Measurements from ENCODE around the gene ASIC3. TPM values are rescaled to one million over a fixed set of nuclear protein-coding genes. Genes with fewer than 3 reads are reported as not detected.

The ASIC3 gene
- total RNA-seq, 1 experiment from 2014 or later: 1.1 TPM

DNA sequence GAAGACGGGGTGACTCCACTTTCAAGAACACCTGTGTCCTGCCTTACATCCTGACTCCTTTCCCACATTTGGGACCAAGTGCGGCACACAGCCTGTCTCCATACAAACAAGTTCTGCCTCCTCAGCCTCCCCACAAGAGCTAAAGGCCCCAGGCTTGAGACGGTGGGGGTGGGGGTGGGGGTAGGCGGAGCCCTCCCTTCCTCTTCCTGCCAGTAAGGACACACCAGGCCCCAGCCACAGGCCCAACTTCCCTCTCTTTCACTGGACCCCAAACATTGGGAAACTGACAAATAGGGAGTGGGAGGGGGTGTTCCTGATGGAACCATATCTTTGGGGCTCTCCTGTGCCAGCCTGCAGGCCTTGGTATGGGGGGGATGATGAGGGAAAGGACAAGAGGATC, 4.8 kb downstream of the ASIC3 start:
- ChIA-PET POLR2A (no interaction called here), CTCF (no interaction called here)
- DNase-seq: no peak
- intact Hi-C loops (cut with micrococcal nuclease; ENCODE audit: unreplicated experiment): no loop called here
- Mint-ChIP-seq H3K4me3 (ENCODE audit: unreplicated experiment) (no peak overlapping the region), H3K4me1 (ENCODE audit: low read depth, unreplicated experiment) (peaks cover 11% of the 10 kb centered on the region), H3K27ac (ENCODE audit: unreplicated experiment) (no peak overlapping the region), H3K9me3 (ENCODE audit: unreplicated experiment) (no peaks in the 10 kb centered on the region), H3K27me3 (ENCODE audit: insufficient read depth, unreplicated experiment) (peaks cover 4% of the 10 kb centered on the region), H3K36me3 (ENCODE audit: insufficient read depth, unreplicated experiment) (no peaks in the 10 kb centered on the region)
- H3K36me3 ChIP-seq (ENCODE audit: control insufficient read depth, insufficient read depth, low read length): no peaks in the 10 kb centered on the region; the same call in 1 of the 2 replicates
- H3K27me3 ChIP-seq (replicated peaks; ENCODE audit: control insufficient read depth, insufficient read depth, low read length): no peaks in the 10 kb centered on the region
- no peaks in the 10 kb centered on the region for H3K9me3 ChIP-seq
- H3K4me1 ChIP-seq: 0 out of 2 replicates have a peak, but pooled peaks cover 8% of the 10 kb centered on the region
- no peak overlapping the region for H3K4me3 ChIP-seq (ENCODE audit: low read depth, low read length)
- TF ChIP-seq, protein P1, sequence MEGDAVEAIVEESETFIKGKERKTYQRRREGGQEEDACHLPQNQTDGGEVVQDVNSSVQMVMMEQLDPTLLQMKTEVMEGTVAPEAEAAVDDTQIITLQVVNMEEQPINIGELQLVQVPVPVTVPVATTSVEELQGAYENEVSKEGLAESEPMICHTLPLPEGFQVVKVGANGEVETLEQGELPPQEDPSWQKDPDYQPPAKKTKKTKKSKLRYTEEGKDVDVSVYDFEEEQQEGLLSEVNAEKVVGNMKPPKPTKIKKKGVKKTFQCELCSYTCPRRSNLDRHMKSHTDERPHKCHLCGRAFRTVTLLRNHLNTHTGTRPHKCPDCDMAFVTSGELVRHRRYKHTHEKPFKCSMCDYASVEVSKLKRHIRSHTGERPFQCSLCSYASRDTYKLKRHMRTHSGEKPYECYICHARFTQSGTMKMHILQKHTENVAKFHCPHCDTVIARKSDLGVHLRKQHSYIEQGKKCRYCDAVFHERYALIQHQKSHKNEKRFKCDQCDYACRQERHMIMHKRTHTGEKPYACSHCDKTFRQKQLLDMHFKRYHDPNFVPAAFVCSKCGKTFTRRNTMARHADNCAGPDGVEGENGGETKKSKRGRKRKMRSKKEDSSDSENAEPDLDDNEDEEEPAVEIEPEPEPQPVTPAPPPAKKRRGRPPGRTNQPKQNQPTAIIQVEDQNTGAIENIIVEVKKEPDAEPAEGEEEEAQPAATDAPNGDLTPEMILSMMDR (IDR thresholded peaks at IDR 0.05; ENCODE audit: insufficient read depth in 1 of 2, low read depth in 1 of 2, low read length in 1 of 2, severe bottlenecking in 1 of 2, unreplicated experiment in 1 of 2): no peak
- BruUV-seq (replicated peaks): no TSS peak

- Mint-ChIP-seq H3K27ac (ENCODE audit: unreplicated experiment) (no peak overlapping the region), H3K9me3 (ENCODE audit: unreplicated experiment) (no peaks in the 10 kb centered on the region), H3K27me3 (ENCODE audit: insufficient read depth, unreplicated experiment) (peaks cover 4% of the 10 kb centered on the region), H3K36me3 (ENCODE audit: insufficient read depth, unreplicated experiment) (no peaks in the 10 kb centered on the region), H3K4me1 (ENCODE audit: low read depth, unreplicated experiment) (peaks cover 11% of the 10 kb centered on the region), H3K4me3 (ENCODE audit: unreplicated experiment) (no peak overlapping the region)
- TF ChIP-seq, protein P1 (IDR thresholded peaks at IDR 0.05; ENCODE audit: insufficient read depth in 1 of 2, low read depth in 1 of 2, low read length in 1 of 2, severe bottlenecking in 1 of 2, unreplicated experiment in 1 of 2): no peak
- no peak for DNase-seq
- H3K36me3 ChIP-seq (ENCODE audit: control insufficient read depth, insufficient read depth, low read length): no peaks in the 10 kb centered on the region; the same call in 1 of the 2 replicates
- ChIA-PET POLR2A (no interaction called here), CTCF (no interaction called here)
- H3K9me3 ChIP-seq: no peaks in the 10 kb centered on the region
- no peaks in the 10 kb centered on the region for H3K27me3 ChIP-seq (replicated peaks; ENCODE audit: control insufficient read depth, insufficient read depth, low read length)
- intact Hi-C loops (cut with micrococcal nuclease; ENCODE audit: unreplicated experiment): no loop called here
- BruUV-seq (replicated peaks): no TSS peak
- no peak overlapping the region for H3K4me3 ChIP-seq (ENCODE audit: low read depth, low read length)
- H3K4me1 ChIP-seq: 0 out of 2 replicates have a peak, but pooled peaks cover 8% of the 10 kb centered on the region
These were observed 5.4 kb downstream of the ASIC3 start for GRCh38 chr7:151053751-151054150.

DNA sequence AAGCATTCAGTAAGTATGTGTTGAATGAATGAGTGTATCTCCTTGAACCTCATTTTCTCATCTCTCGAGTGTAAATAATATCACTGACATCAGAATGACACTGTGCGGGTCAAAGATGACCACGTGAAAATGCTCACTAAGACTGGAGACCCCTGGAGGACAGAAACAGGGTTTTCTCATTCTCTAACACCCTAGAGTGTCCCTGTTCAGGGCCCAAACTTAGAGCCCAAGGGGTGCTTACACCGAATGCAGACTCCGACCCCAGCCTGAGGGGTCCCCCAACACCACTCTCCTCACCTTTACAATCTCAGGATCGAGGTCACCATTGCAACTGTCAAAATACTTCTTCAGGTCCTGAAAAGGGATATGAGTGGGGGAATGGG, 7.9 kb downstream of the ASIC3 start:
- no peak overlapping the region for H3K27ac Mint-ChIP-seq (ENCODE audit: unreplicated experiment)

More for the DNA sequence above, 7.9 kb downstream of the ASIC3 start:
- Histone ChIP-seq H3K4me1 (peaks cover 15% of the 10 kb centered on the region; the same call in 1 of the 2 replicates), H3K36me3 (ENCODE audit: control insufficient read depth, insufficient read depth, low read length) (no peaks in the 10 kb centered on the region; the same call in 1 of the 2 replicates), H3K27me3 (replicated peaks; ENCODE audit: control insufficient read depth, insufficient read depth, low read length) (no peaks in the 10 kb centered on the region), H3K4me3 (ENCODE audit: low read depth, low read length) (no peak overlapping the region), H3K9me3 (no peaks in the 10 kb centered on the region)
- BruUV-seq (replicated peaks): no TSS peak
- H3K4me1 Mint-ChIP-seq (ENCODE audit: low read depth, unreplicated experiment): peaks cover 17% of the 10 kb centered on the region
- no peaks in the 10 kb centered on the region for H3K27me3 Mint-ChIP-seq (ENCODE audit: insufficient read depth, unreplicated experiment)
- intact Hi-C loops (cut with micrococcal nuclease; ENCODE audit: unreplicated experiment): no loop called here
- H3K36me3 Mint-ChIP-seq (ENCODE audit: insufficient read depth, unreplicated experiment): peaks cover 10% of the 10 kb centered on the region
- H3K9me3 Mint-ChIP-seq (ENCODE audit: unreplicated experiment): no peaks in the 10 kb centered on the region
- ChIA-PET CTCF (no interaction called here), POLR2A (no interaction called here)
- TF ChIP-seq, protein P1 (IDR thresholded peaks at IDR 0.05; ENCODE audit: insufficient read depth in 1 of 2, low read depth in 1 of 2, low read length in 1 of 2, severe bottlenecking in 1 of 2, unreplicated experiment in 1 of 2): no peak
- H3K4me3 Mint-ChIP-seq (ENCODE audit: unreplicated experiment): peak overlapping the region; percentile 95
- no peak for DNase-seq

Data from Caco-2 (cell line).